ENCODE data around the gene TRPM7.
A peak's percentile ranks its signal among the peaks of the same experiment; 100 is the strongest.

The TRPM7 gene, protein sequence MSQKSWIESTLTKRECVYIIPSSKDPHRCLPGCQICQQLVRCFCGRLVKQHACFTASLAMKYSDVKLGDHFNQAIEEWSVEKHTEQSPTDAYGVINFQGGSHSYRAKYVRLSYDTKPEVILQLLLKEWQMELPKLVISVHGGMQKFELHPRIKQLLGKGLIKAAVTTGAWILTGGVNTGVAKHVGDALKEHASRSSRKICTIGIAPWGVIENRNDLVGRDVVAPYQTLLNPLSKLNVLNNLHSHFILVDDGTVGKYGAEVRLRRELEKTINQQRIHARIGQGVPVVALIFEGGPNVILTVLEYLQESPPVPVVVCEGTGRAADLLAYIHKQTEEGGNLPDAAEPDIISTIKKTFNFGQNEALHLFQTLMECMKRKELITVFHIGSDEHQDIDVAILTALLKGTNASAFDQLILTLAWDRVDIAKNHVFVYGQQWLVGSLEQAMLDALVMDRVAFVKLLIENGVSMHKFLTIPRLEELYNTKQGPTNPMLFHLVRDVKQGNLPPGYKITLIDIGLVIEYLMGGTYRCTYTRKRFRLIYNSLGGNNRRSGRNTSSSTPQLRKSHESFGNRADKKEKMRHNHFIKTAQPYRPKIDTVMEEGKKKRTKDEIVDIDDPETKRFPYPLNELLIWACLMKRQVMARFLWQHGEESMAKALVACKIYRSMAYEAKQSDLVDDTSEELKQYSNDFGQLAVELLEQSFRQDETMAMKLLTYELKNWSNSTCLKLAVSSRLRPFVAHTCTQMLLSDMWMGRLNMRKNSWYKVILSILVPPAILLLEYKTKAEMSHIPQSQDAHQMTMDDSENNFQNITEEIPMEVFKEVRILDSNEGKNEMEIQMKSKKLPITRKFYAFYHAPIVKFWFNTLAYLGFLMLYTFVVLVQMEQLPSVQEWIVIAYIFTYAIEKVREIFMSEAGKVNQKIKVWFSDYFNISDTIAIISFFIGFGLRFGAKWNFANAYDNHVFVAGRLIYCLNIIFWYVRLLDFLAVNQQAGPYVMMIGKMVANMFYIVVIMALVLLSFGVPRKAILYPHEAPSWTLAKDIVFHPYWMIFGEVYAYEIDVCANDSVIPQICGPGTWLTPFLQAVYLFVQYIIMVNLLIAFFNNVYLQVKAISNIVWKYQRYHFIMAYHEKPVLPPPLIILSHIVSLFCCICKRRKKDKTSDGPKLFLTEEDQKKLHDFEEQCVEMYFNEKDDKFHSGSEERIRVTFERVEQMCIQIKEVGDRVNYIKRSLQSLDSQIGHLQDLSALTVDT (N-terminal part only)

DNA sequence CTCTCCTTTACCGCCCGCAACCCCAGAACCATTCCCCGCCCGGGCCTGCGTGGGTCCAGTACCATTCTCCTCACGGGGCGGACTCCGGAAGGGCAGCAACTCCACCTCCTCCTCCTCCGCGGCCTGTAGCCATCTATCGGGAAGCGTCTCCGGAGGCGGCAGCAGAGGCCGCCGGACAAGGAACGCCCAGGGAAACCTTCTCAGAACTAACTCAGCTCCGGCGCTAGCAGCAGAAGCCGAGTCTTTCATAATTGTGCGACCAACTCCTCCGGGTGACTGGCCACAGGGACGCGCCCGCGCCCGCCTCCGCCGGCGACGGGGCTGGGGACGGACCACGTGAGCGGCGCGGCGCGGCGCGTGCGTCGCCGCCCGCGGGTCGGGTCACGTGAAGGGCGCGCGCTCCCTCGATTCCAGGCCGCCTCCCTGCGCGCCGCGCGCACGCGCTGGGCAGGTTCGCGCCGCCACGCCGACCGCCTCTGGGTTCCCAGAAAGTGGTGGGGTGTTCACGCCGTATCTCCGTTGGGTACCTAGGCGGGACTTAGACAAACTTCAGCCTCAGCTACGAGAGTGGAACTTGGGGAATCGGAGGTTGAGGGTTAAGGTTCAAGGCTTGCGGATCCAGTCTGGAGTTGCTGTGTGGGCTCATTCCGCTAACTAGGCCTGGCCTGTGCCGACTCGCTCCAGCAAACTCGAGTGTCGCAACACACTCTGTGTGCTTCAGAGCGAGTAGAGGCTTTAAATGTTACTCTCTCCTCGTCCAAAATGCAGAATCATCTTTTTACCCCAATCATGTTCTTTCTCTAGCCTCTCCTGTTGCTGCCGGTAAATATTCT lies at the start of gene TRPM7:
Gene TRPM7 (minus strand): TSS at position 329 of the 833 bp plus-strand sequence. CDS start 264 bp downstream, at position 65.
- Histone ChIP-seq H3K4me2 (ENCODE audit: insufficient read depth, low read length) (peak within 1 kb of the TSS; percentile 66), H4K20me1 (ENCODE audit: insufficient read depth, low read length) (peaks cover 24% of the 10 kb centered on the region; the same call in 1 of the 2 replicates), H3K9me3 (ENCODE audit: insufficient read depth, low read length, severe bottlenecking) (no peaks in the 10 kb centered on the region), H3K27me3 (ENCODE audit: insufficient read depth, low read length, poor library complexity) (no peaks in the 10 kb centered on the region), H2AFZ (ENCODE audit: low read depth, low read length) (peak within 1 kb of the TSS; percentile 98), H3K36me3 (ENCODE audit: insufficient read depth, low read length) (peaks cover 28% of the 10 kb centered on the region), H3K27ac (ENCODE audit: low read length) (peak within 1 kb of the TSS; percentile 96), H3K79me2 (ENCODE audit: insufficient read depth, low read length) (peaks cover 59% of the 10 kb centered on the region), H3K4me1 (ENCODE audit: insufficient read depth, low read length) (peaks cover 44% of the 10 kb centered on the region), H3K9ac (ENCODE audit: low read depth, low read length) (peak within 1 kb of the TSS; percentile 93), H3K4me3 (ENCODE audit: low read depth in 1 of 2, low read length in 2 of 2) (peak within 1 kb of the TSS; percentile 99)
- peak; percentile 85 for DNase-seq
- ATAC-seq (ENCODE audit: insufficient read depth, low read depth): peak; percentile 80
- no peak for TF ChIP-seq EZH2 (IDR thresholded peaks at IDR 0.05; ENCODE audit: borderline replicate concordance, low read depth, low read length, severe bottlenecking)
- TF ChIP-seq, protein P1, sequence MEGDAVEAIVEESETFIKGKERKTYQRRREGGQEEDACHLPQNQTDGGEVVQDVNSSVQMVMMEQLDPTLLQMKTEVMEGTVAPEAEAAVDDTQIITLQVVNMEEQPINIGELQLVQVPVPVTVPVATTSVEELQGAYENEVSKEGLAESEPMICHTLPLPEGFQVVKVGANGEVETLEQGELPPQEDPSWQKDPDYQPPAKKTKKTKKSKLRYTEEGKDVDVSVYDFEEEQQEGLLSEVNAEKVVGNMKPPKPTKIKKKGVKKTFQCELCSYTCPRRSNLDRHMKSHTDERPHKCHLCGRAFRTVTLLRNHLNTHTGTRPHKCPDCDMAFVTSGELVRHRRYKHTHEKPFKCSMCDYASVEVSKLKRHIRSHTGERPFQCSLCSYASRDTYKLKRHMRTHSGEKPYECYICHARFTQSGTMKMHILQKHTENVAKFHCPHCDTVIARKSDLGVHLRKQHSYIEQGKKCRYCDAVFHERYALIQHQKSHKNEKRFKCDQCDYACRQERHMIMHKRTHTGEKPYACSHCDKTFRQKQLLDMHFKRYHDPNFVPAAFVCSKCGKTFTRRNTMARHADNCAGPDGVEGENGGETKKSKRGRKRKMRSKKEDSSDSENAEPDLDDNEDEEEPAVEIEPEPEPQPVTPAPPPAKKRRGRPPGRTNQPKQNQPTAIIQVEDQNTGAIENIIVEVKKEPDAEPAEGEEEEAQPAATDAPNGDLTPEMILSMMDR (IDR thresholded peaks at IDR 0.05; ENCODE audit: borderline replicate concordance, extremely low read depth, low read length, poor library complexity, severe bottlenecking): no peak

DNA sequence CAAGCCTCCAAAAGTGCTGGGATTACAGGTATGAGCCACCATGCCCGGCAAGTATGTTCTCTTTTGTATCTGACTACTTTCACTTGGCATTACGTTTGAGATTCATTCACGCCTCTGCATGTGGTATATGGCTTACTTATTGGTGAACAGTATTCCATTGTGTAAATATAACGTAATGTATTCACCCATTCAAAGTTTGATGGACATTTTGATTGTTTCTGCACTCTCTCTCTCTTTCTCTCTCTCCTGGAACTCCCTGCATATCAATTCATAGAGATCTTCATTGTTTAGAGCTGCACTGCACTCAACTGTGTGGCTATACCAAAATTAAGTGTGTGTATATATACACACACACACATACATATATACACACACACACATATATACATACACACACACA lies 48.6 kb upstream of the TRPM7 start:
- Histone ChIP-seq H3K4me3 (ENCODE audit: low read depth in 1 of 2, low read length in 2 of 2) (no peak overlapping the region), H3K4me2 (ENCODE audit: insufficient read depth, low read length) (no peak overlapping the region), H4K20me1 (ENCODE audit: insufficient read depth, low read length) (no peaks in the 10 kb centered on the region), H3K9me3 (ENCODE audit: insufficient read depth, low read length, severe bottlenecking) (no peaks in the 10 kb centered on the region), H3K27me3 (ENCODE audit: insufficient read depth, low read length, poor library complexity) (no peaks in the 10 kb centered on the region), H3K79me2 (ENCODE audit: insufficient read depth, low read length) (no peaks in the 10 kb centered on the region), H3K27ac (ENCODE audit: low read length) (no peak overlapping the region), H3K4me1 (ENCODE audit: insufficient read depth, low read length) (no peaks in the 10 kb centered on the region), H3K9ac (ENCODE audit: low read depth, low read length) (no peak overlapping the region), H3K36me3 (ENCODE audit: insufficient read depth, low read length) (peaks cover 24% of the 10 kb centered on the region; the same call in 1 of the 2 replicates), H2AFZ (ENCODE audit: low read depth, low read length) (no peak overlapping the region)
- ATAC-seq (ENCODE audit: insufficient read depth, low read depth) (no peak), DNase-seq (no peak)
- TF ChIP-seq, protein P1 (IDR thresholded peaks at IDR 0.05; ENCODE audit: borderline replicate concordance, extremely low read depth, low read length, poor library complexity, severe bottlenecking): no peak
- no peak for TF ChIP-seq EZH2 (IDR thresholded peaks at IDR 0.05; ENCODE audit: borderline replicate concordance, low read depth, low read length, severe bottlenecking)

DNA sequence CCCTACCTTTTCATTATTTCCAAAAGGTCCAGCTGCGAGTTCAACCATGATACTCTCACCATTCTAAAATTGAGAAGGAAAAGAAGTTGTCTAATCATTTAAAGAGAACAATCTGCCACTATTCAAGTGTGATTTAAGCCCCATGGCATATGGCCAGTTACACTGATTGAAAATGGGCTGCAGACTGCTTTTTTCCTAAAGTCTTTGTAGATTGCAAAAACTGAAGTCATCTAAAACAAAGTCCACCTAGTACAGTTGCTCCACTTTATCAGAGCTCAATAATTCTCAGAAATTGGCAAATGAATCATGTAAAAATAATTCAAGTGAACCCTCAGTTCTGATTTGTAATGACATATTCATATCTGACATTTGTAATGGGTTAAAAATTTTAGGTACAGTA lies 39.7 kb upstream of the TRPM7 start:
- no peak for DNase-seq
- ATAC-seq (ENCODE audit: insufficient read depth, low read depth): no peak
- Histone ChIP-seq H3K79me2 (ENCODE audit: insufficient read depth, low read length) (no peaks in the 10 kb centered on the region), H3K9me3 (ENCODE audit: insufficient read depth, low read length, severe bottlenecking) (no peaks in the 10 kb centered on the region), H3K27ac (ENCODE audit: low read length) (no peak overlapping the region), H3K4me3 (ENCODE audit: low read depth in 1 of 2, low read length in 2 of 2) (no peak overlapping the region), H3K36me3 (ENCODE audit: insufficient read depth, low read length) (peaks cover 10% of the 10 kb centered on the region; the same call in 1 of the 2 replicates), H3K4me1 (ENCODE audit: insufficient read depth, low read length) (no peaks in the 10 kb centered on the region), H2AFZ (ENCODE audit: low read depth, low read length) (no peak overlapping the region), H3K27me3 (ENCODE audit: insufficient read depth, low read length, poor library complexity) (no peaks in the 10 kb centered on the region), H3K4me2 (ENCODE audit: insufficient read depth, low read length) (no peak overlapping the region), H3K9ac (ENCODE audit: low read depth, low read length) (no peak overlapping the region), H4K20me1 (ENCODE audit: insufficient read depth, low read length) (no peaks in the 10 kb centered on the region)
- TF ChIP-seq, protein P1 (IDR thresholded peaks at IDR 0.05; ENCODE audit: borderline replicate concordance, extremely low read depth, low read length, poor library complexity, severe bottlenecking): no peak
- no peak for TF ChIP-seq EZH2 (IDR thresholded peaks at IDR 0.05; ENCODE audit: borderline replicate concordance, low read depth, low read length, severe bottlenecking)
